GM23338 (cell line): ENCODE data around the gene SLC2A4RG. TPM values are rescaled to one million over a fixed set of nuclear protein-coding genes. Genes with fewer than 3 reads are reported as not detected.

ENCODE experiments used
- ATAC-seq: fragments of 200-7000 bp; cut with Tn5 transposase; 3 replicates; pipeline ENCODE4 v1.9.1; 2020
- DNase-seq: peaks from one replicate; pipeline ENCODE4 v3.0.0-alpha.2; 2015; ENCODE audit warnings: low spot score
- H2AFZ ChIP-seq: fragments of 200-600 bp; sonication (generic); 2 replicates; pipeline ENCODE4 v1.8.0; 2016; ENCODE audit warnings: antibody characterized with exemption, mild to moderate bottlenecking, moderate library complexity
- H3F3A ChIP-seq: fragments of 200-600 bp; sonication (generic); replicated peaks from 2 replicates; pipeline ENCODE4 v1.8.0; 2017; ENCODE audit warnings: antibody characterized with exemption, mixed run types, low read depth
- H3K27ac ChIP-seq: fragments of 200-600 bp; sonication (generic); 2 replicates; pipeline ENCODE4 v1.6.1; 2016; ENCODE audit warnings: low read depth
- H3K27me3 ChIP-seq: fragments of 200-600 bp; sonication (generic); 2 replicates; pipeline ENCODE4 v1.8.0; 2016; ENCODE audit warnings: mild to moderate bottlenecking, mixed run types, moderate library complexity; ENCODE audit not compliant: insufficient read depth
- H3K36me3 ChIP-seq: fragments of 200-600 bp; sonication (generic); 2 replicates; pipeline ENCODE4 v1.8.0; 2016; ENCODE audit warnings: mild to moderate bottlenecking; ENCODE audit not compliant: insufficient read depth
- H3K4me1 ChIP-seq: fragments of 200-600 bp; sonication (generic); 2 replicates; pipeline ENCODE4 v1.8.0; 2016; ENCODE audit warnings: mild to moderate bottlenecking, moderate library complexity; ENCODE audit not compliant: insufficient read depth
- H3K4me2 ChIP-seq: fragments of 200-600 bp; sonication (generic); 2 replicates; pipeline ENCODE4 v1.7.1; 2017; ENCODE audit warnings: mixed run types
- H3K4me3 ChIP-seq: fragments of 200-600 bp; sonication (generic); 2 replicates; pipeline ENCODE4 v1.6.1; 2016; ENCODE audit warnings: mixed run types
- H3K79me2 ChIP-seq: fragments of 200-600 bp; sonication (generic); replicated peaks from 2 replicates; pipeline ENCODE4 v1.8.0; 2017; ENCODE audit warnings: mild to moderate bottlenecking; ENCODE audit not compliant: insufficient read depth
- H3K9me2 ChIP-seq: fragments of 200-600 bp; sonication (generic); 2 replicates; pipeline ENCODE4 v1.8.0; 2017; ENCODE audit not compliant: insufficient read depth
- H4K20me1 ChIP-seq: fragments of 200-600 bp; sonication (generic); replicated peaks from 2 replicates; pipeline ENCODE4 v1.8.0; 2017; ENCODE audit warnings: mild to moderate bottlenecking; ENCODE audit not compliant: insufficient read depth
- H3K27ac Mint-ChIP-seq: 2 replicates; pipeline ENCODE4 v1.8.0; 2020; ENCODE audit warnings: inconsistent platforms, mild to moderate bottlenecking, moderate library complexity, mixed read lengths
- H3K27me3 Mint-ChIP-seq: 3 replicates; pipeline ENCODE4 v1.8.0; 2022; ENCODE audit warnings: low read depth, mild to moderate bottlenecking, moderate library complexity, mixed read lengths, inconsistent platforms; ENCODE audit not compliant: insufficient read depth, poor library complexity
- H3K36me3 Mint-ChIP-seq: 3 replicates; pipeline ENCODE4 v1.8.0; 2021; ENCODE audit warnings: low read depth, mild to moderate bottlenecking, inconsistent platforms, moderate library complexity, mixed read lengths
- H3K4me1 Mint-ChIP-seq: 3 replicates; pipeline ENCODE4 v1.8.0; 2020; ENCODE audit warnings: mild to moderate bottlenecking, inconsistent platforms, mixed read lengths
- H3K4me3 Mint-ChIP-seq: 3 replicates; pipeline ENCODE4 v1.8.0; 2021; ENCODE audit warnings: moderate library complexity, mild to moderate bottlenecking, inconsistent platforms, mixed read lengths
- H3K9me3 Mint-ChIP-seq: 3 replicates; pipeline ENCODE4 v1.8.0; 2020; ENCODE audit warnings: moderate library complexity, mild to moderate bottlenecking, inconsistent platforms, mixed read lengths
- CREB1 ChIP-seq: fragments of 250-450 bp; sonication (Bioruptor Pico); IDR thresholded peaks from 2 replicates; pipeline ENCODE4 v1.5.0; 2020; ENCODE audit warnings: low read depth, mild to moderate bottlenecking, moderate library complexity
- CTCF ChIP-seq, 2 experiments: fragments of 200-600 bp in 1 of 2; sonication (generic) in 1 of 2; conservative IDR thresholded peaks; 2 replicates each; pipeline versions ENCODE4 v1.5.1 to v1.6.1; 2016 to 2017; ENCODE audit warnings: antibody characterized with exemption in 2 of 2, low read depth in 2 of 2, mild to moderate bottlenecking in 2 of 2, moderate library complexity in 1 of 2
- EZH2 ChIP-seq: fragments of 200-600 bp; sonication (generic); IDR thresholded peaks from one replicate; pipeline ENCODE4 v1.8.0; 2017; ENCODE audit warnings: antibody characterized with exemption, mild to moderate bottlenecking, low read depth; ENCODE audit not compliant: unreplicated experiment
- EZH2phosphoT487 ChIP-seq: fragments of 200-600 bp; sonication (generic); IDR thresholded peaks from one replicate; pipeline ENCODE4 v1.8.1; 2018; ENCODE audit warnings: antibody characterized with exemption; ENCODE audit not compliant: unreplicated experiment
- JUNB ChIP-seq: IDR thresholded peaks from one replicate; pipeline ENCODE4 v1.6.1; 2016; ENCODE audit warnings: antibody characterized with exemption; ENCODE audit not compliant: unreplicated experiment
- NANOG ChIP-seq: IDR thresholded peaks from 2 replicates; pipeline ENCODE4 v1.6.1; 2016; ENCODE audit warnings: antibody characterized with exemption, borderline replicate concordance
- POLR2AphosphoS5 ChIP-seq: IDR thresholded peaks from 2 replicates; pipeline ENCODE4 v1.6.1; 2016; ENCODE audit warnings: antibody characterized with exemption, low read depth
- REST ChIP-seq: IDR thresholded peaks from one replicate; pipeline ENCODE4 v1.6.1; 2018; ENCODE audit warnings: antibody characterized with exemption; ENCODE audit not compliant: unreplicated experiment
- STAT1 ChIP-seq: IDR thresholded peaks from one replicate; pipeline ENCODE4 v1.6.1; 2016; ENCODE audit warnings: antibody characterized with exemption; ENCODE audit not compliant: unreplicated experiment
- ZNF114 ChIP-seq: fragments of 250-450 bp; sonication (Bioruptor Pico); IDR thresholded peaks from 2 replicates; pipeline ENCODE4 v1.5.0; 2020; ENCODE audit warnings: mild to moderate bottlenecking, moderate library complexity
- ZNF331 ChIP-seq: fragments of 250-450 bp; sonication (Bioruptor Pico); IDR thresholded peaks from 2 replicates; pipeline ENCODE4 v1.5.0; 2020; ENCODE audit warnings: low read depth, mild to moderate bottlenecking, moderate library complexity
- polyA plus RNA-seq: library from polyadenylated mRNA; unstranded; fragments of >200 nt; fragmentation: Nextera tagmentation; extraction: Ambion mirVana; gene quantifications from 2 replicates; pipeline ENCODE4 v1.2.1, GENCODE V29; 2016
- total RNA-seq: library from RNA; depleted of rRNA; stranded (reverse); fragments of >200 nt; shearing (Covaris generic); gene quantifications from 2 replicates; pipeline ENCODE4 v1.2.3, GENCODE V29; 2014
- TF ChIP-seq, protein P1 (sequence below): fragments of 250-450 bp; sonication (Bioruptor Pico); IDR thresholded peaks from 2 replicates; pipeline ENCODE4 v1.5.0; 2020; ENCODE audit warnings: mild to moderate bottlenecking, moderate library complexity
- TF ChIP-seq, protein P2 (sequence below): IDR thresholded peaks from 2 replicates; pipeline ENCODE4 v1.6.1; 2016; ENCODE audit warnings: antibody characterized with exemption

SLC2A4RG gene
- total and polyA plus RNA-seq, 2 experiments from 2014 or later, result 22.8 to 42.0 TPM

- DNase-seq (no peak), ATAC-seq (no peak)
- H3K4me3 ChIP-seq, result no peak overlapping the region
- H3K79me2 ChIP-seq, result peaks cover 94% of the 10 kb centered on the region
- H3K36me3 Mint-ChIP-seq, result peaks cover 62% of the 10 kb centered on the region
- no peak overlapping the region for H2AFZ ChIP-seq
- H3K27ac Mint-ChIP-seq, result no peak overlapping the region
- H3K4me1 Mint-ChIP-seq, result no peaks in the 10 kb centered on the region; the same call in 2 of the 3 replicates
- no peaks in the 10 kb centered on the region for H3K9me2 ChIP-seq
- 0 out of 2 replicates have a peak, but pooled peaks cover 9% of the 10 kb centered on the region for H3F3A ChIP-seq
- H3K9me3 Mint-ChIP-seq, result no peaks in the 10 kb centered on the region
- peaks cover 13% of the 10 kb centered on the region for H4K20me1 ChIP-seq
- H3K27ac ChIP-seq, result no peak overlapping the region
- H3K4me3 Mint-ChIP-seq, result no peak overlapping the region
- TF ChIP-seq EZH2phosphoT487 (no peak), EZH2 (no peak), REST (no peak), JUNB (no peak), POLR2AphosphoS5 (no peak), NANOG (no peak), STAT1 (no peak), CREB1 (CRISPR knock-in tag) (no peak), ZNF331 (no peak), CTCF (conservative IDR thresholded peaks at IDR 0.05; ENCODE audit: low read depth in 2 of 2) (no peak), ZNF114 (CRISPR knock-in tag) (no peak)
- TF ChIP-seq, protein P1, sequence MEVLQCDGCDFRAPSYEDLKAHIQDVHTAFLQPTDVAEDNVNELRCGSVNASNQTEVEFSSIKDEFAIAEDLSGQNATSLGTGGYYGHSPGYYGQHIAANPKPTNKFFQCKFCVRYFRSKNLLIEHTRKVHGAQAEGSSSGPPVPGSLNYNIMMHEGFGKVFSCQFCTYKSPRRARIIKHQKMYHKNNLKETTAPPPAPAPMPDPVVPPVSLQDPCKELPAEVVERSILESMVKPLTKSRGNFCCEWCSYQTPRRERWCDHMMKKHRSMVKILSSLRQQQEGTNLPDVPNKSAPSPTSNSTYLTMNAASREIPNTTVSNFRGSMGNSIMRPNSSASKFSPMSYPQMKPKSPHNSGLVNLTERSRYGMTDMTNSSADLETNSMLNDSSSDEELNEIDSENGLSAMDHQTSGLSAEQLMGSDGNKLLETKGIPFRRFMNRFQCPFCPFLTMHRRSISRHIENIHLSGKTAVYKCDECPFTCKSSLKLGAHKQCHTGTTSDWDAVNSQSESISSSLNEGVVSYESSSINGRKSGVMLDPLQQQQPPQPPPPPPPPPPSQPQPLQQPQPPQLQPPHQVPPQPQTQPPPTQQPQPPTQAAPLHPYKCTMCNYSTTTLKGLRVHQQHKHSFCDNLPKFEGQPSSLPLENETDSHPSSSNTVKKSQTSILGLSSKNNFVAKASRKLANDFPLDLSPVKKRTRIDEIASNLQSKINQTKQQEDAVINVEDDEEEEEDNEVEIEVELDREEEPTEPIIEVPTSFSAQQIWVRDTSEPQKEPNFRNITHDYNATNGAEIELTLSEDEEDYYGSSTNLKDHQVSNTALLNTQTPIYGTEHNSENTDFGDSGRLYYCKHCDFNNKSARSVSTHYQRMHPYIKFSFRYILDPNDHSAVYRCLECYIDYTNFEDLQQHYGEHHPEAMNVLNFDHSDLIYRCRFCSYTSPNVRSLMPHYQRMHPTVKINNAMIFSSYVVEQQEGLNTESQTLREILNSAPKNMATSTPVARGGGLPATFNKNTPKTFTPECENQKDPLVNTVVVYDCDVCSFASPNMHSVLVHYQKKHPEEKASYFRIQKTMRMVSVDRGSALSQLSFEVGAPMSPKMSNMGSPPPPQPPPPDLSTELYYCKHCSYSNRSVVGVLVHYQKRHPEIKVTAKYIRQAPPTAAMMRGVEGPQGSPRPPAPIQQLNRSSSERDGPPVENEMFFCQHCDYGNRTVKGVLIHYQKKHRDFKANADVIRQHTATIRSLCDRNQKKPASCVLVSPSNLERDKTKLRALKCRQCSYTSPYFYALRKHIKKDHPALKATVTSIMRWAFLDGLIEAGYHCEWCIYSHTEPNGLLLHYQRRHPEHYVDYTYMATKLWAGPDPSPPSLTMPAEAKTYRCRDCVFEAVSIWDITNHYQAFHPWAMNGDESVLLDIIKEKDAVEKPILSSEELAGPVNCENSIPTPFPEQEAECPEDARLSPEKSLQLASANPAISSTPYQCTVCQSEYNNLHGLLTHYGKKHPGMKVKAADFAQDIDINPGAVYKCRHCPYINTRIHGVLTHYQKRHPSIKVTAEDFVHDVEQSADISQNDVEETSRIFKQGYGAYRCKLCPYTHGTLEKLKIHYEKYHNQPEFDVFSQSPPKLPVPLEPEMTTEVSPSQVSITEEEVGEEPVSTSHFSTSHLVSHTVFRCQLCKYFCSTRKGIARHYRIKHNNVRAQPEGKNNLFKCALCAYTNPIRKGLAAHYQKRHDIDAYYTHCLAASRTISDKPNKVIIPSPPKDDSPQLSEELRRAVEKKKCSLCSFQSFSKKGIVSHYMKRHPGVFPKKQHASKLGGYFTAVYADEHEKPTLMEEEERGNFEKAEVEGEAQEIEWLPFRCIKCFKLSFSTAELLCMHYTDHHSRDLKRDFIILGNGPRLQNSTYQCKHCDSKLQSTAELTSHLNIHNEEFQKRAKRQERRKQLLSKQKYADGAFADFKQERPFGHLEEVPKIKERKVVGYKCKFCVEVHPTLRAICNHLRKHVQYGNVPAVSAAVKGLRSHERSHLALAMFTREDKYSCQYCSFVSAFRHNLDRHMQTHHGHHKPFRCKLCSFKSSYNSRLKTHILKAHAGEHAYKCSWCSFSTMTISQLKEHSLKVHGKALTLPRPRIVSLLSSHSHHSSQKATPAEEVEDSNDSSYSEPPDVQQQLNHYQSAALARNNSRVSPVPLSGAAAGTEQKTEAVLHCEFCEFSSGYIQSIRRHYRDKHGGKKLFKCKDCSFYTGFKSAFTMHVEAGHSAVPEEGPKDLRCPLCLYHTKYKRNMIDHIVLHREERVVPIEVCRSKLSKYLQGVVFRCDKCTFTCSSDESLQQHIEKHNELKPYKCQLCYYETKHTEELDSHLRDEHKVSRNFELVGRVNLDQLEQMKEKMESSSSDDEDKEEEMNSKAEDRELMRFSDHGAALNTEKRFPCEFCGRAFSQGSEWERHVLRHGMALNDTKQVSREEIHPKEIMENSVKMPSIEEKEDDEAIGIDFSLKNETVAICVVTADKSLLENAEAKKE (CRISPR knock-in tag), result no peak
- TF ChIP-seq, protein P2, sequence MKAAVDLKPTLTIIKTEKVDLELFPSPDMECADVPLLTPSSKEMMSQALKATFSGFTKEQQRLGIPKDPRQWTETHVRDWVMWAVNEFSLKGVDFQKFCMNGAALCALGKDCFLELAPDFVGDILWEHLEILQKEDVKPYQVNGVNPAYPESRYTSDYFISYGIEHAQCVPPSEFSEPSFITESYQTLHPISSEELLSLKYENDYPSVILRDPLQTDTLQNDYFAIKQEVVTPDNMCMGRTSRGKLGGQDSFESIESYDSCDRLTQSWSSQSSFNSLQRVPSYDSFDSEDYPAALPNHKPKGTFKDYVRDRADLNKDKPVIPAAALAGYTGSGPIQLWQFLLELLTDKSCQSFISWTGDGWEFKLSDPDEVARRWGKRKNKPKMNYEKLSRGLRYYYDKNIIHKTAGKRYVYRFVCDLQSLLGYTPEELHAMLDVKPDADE, result no peak
- H3K4me2 ChIP-seq, result no peak overlapping the region
- H3K27me3 Mint-ChIP-seq, result peaks cover 3% of the 10 kb centered on the region
- H3K36me3 ChIP-seq, result peaks cover 10% of the 10 kb centered on the region; the same call in 1 of the 2 replicates
- no peaks in the 10 kb centered on the region for H3K27me3 ChIP-seq
- no peaks in the 10 kb centered on the region for H3K4me1 ChIP-seq
These were observed 24.7 kb upstream of the SLC2A4RG start for GRCh38 chr20:63714858-63715257.
